NCI-H524 treated with DMSO at 0.1 percent for 48 hours (cell line): Measurements from ENCODE around the gene NFIC.
"Not testable (repeated sequence)": the region's sequence is repeated elsewhere in the genome, so short reads cannot be mapped to it uniquely, and the experiment has no call there.

ENCODE experiments used
- DNase-seq: peaks from one replicate; lab custom pipeline; 2025; lab: John Stamatoyannopoulos, UW

The NFIC gene

GRCh38 chr19:3398114-3398899 lies 31.9 kb downstream of the NFIC start:
- no peak for DNase-seq

- no peak for DNase-seq
Measured at GRCh38 chr19:3398900-3399278, 32.5 kb downstream of the NFIC start.

GRCh38 chr19:3399311-3399710 lies 32.9 kb downstream of the NFIC start:
- DNase-seq, result not testable (repeated sequence)

GRCh38 chr19:3401004-3401768 lies 34.8 kb downstream of the NFIC start:
- no peak for DNase-seq

GRCh38 chr19:3402631-3403443 lies 36.5 kb downstream of the NFIC start:
- DNase-seq, result no peak

GRCh38 chr19:3403489-3404323 lies 37.3 kb downstream of the NFIC start:
- DNase-seq, result no peak

GRCh38 chr19:3404324-3405260 lies 38.2 kb downstream of the NFIC start:
- no peak for DNase-seq

GRCh38 chr19:3405261-3405653 lies 38.9 kb downstream of the NFIC start:
- no peak for DNase-seq

GRCh38 chr19:3406571-3407111 lies 40.3 kb downstream of the NFIC start:
- DNase-seq, result no peak

- DNase-seq, result no peak
Measured at GRCh38 chr19:3407556-3408516, 41.5 kb downstream of the NFIC start.

GRCh38 chr19:3408996-3409345 lies 42.6 kb downstream of the NFIC start:
- no peak for DNase-seq

GRCh38 chr19:3409346-3410064 lies 43.1 kb downstream of the NFIC start:
- no peak for DNase-seq

GRCh38 chr19:3411636-3412035 lies 45.3 kb downstream of the NFIC start:
- DNase-seq, result no peak

GRCh38 chr19:3412066-3412465 lies 45.7 kb downstream of the NFIC start:
- no peak for DNase-seq

- DNase-seq, result no peak
Measured at GRCh38 chr19:3413796-3414327, 47.5 kb downstream of the NFIC start.

GRCh38 chr19:3415695-3416094 lies 49.3 kb downstream of the NFIC start:
- no peak for DNase-seq

- DNase-seq, result no peak
Measured at GRCh38 chr19:3420244-3420755, 53.9 kb downstream of the NFIC start.
